GM12878 (cell line): ENCODE data around the gene LMLN. TPM values are rescaled to one million over a fixed set of nuclear protein-coding genes. Genes with fewer than 3 reads are reported as not detected.

Source experiments
- ATAC-seq: fragments of 200-7000 bp; cut with Tn5 transposase; 3 replicates; pipeline ENCODE4 v1.9.1; 2020; ENCODE audit warnings: mild to moderate bottlenecking, moderate library complexity
- BruUV-seq: library from RNA; stranded (reverse); fragments of 400-500 nt; replicated peaks from 2 replicates; lab custom pipeline; 2021; lab: Mats Ljungman, UMichigan
- CTCF ChIA-PET: fragments of 300-600 bp; sonication (Branson Sonifier 250); formaldehyde crosslinking; extraction: SDS; loops from one replicate; lab custom pipeline; 2021; ENCODE audit warnings: inconsistent platforms; lab: Yijun Ruan, JAX
- POLR2A ChIA-PET: fragments of 350-600 bp; formaldehyde crosslinking; extraction: SDS; loops from one replicate; lab custom pipeline; 2021; ENCODE audit warnings: inconsistent platforms; lab: Charles Lee
- RAD21 ChIA-PET: fragments of 300-600 bp; sonication (Branson Sonifier 250); formaldehyde crosslinking; loops from one replicate; lab custom pipeline; 2023; ENCODE audit warnings: antibody characterized with exemption; ENCODE audit not compliant: unreplicated experiment; lab: Charles Lee
- SMC1A ChIA-PET: fragments of 300-600 bp; sonication (Branson Sonifier 250); formaldehyde crosslinking; loops from one replicate; lab custom pipeline; 2023; ENCODE audit not compliant: unreplicated experiment, uncharacterized antibody; lab: Charles Lee
- DNase-seq: peaks from one replicate; pipeline ENCODE4 v3.0.0-alpha.2; 2011; ENCODE audit warnings: low read depth, low spot score
- FAIRE-seq: peaks from 3 replicates; lab custom pipeline; 2011; peaks lifted over from hg19 to GRCh38; lab: Jason Lieb, UNC
- H2AFZ ChIP-seq: 2 replicates; pipeline ENCODE4 v1.6.0; 2011; ENCODE audit warnings: low read depth, low read length, control low read depth; ENCODE audit not compliant: control insufficient read depth
- H3K27ac ChIP-seq: 2 replicates; pipeline ENCODE4 v1.5.1; 2011; ENCODE audit warnings: control low read depth; ENCODE audit not compliant: control insufficient read depth, insufficient read depth
- H3K27me3 ChIP-seq, 2 experiments: replicated peaks in 1 of 2; 2 replicates each; pipeline versions ENCODE4 v1.6.0 to v1.6.1; 2011; ENCODE audit warnings: low read length in 1 of 2; ENCODE audit not compliant: control insufficient read depth in 2 of 2, insufficient read depth in 2 of 2
- H3K36me3 ChIP-seq, 2 experiments: 2 replicates each; pipeline ENCODE4 v1.5.1; 2011; ENCODE audit warnings: low read length in 1 of 2; ENCODE audit not compliant: control insufficient read depth in 2 of 2, insufficient read depth in 2 of 2
- H3K4me1 ChIP-seq: 2 replicates; pipeline ENCODE4 v1.6.1; 2011; ENCODE audit warnings: mild to moderate bottlenecking, low read length, moderate library complexity, mixed read lengths; ENCODE audit not compliant: control insufficient read depth, insufficient read depth
- H3K4me2 ChIP-seq: 2 replicates; pipeline ENCODE4 v1.6.0; 2011; ENCODE audit warnings: control low read depth; ENCODE audit not compliant: control insufficient read depth, insufficient read depth
- H3K4me3 ChIP-seq: fragments of 200-600 bp; sonication (generic); 2 replicates; pipeline ENCODE4 v1.5.1; 2016
- H3K79me2 ChIP-seq: 2 replicates; pipeline ENCODE4 v1.6.0; 2011; ENCODE audit warnings: low read length; ENCODE audit not compliant: control insufficient read depth, insufficient read depth
- H3K9ac ChIP-seq: 2 replicates; pipeline ENCODE4 v1.8.0; 2011; ENCODE audit warnings: low read length, control low read depth, mixed read lengths; ENCODE audit not compliant: control insufficient read depth, insufficient read depth
- H3K9me3 ChIP-seq: replicated peaks from 3 replicates; pipeline ENCODE4 v1.5.1; 2011; ENCODE audit warnings: mild to moderate bottlenecking, low read length; ENCODE audit not compliant: control insufficient read depth, insufficient read depth
- H4K20me1 ChIP-seq: 2 replicates; pipeline ENCODE4 v1.6.0; 2011; ENCODE audit not compliant: control insufficient read depth, insufficient read depth
- HDAC2 ChIP-seq: fragments of 200-600 bp; sonication (generic); IDR thresholded peaks from 2 replicates; pipeline ENCODE4 v1.6.1; 2017
- HDAC6 ChIP-seq: fragments of 200-600 bp; sonication (generic); IDR thresholded peaks from one replicate; pipeline ENCODE4 v1.8.0; 2017; ENCODE audit warnings: antibody characterized with exemption; ENCODE audit not compliant: unreplicated experiment
- MXI1 ChIP-seq: fragments of 150-350 bp; IDR thresholded peaks from 2 replicates; pipeline ENCODE4 v1.6.1; 2011; ENCODE audit warnings: low read depth, mild to moderate bottlenecking, inconsistent platforms, low read length, improper control_type of control experiment
- SMAD5 ChIP-seq: IDR thresholded peaks from 2 replicates; pipeline ENCODE4 v1.6.1; 2016; ENCODE audit warnings: antibody characterized with exemption, low read depth
- SUZ12 ChIP-seq: fragments of 200-600 bp; sonication (generic); IDR thresholded peaks from one replicate; pipeline ENCODE4 v1.6.1; 2018; ENCODE audit warnings: antibody characterized with exemption, mild to moderate bottlenecking; ENCODE audit not compliant: unreplicated experiment
- ZNF622 ChIP-seq: fragments of 450-650 bp; IDR thresholded peaks from 2 replicates; pipeline ENCODE4 v1.6.1; 2017; ENCODE audit warnings: mild to moderate bottlenecking, inconsistent platforms
- ZSCAN29 ChIP-seq: fragments of 450-650 bp; IDR thresholded peaks from 2 replicates; pipeline ENCODE4 v1.6.1; 2017; ENCODE audit warnings: mild to moderate bottlenecking, moderate library complexity
- WGBS: methylation state at CpG from one replicate; pipeline ENCODE4 v1.1.6; 2016; ENCODE audit warnings: low lambda C conversion rate; ENCODE audit not compliant: insufficient replicate concordance, insufficient coverage; ENCODE audit errors: missing lambda C conversion rate; 5-methylcytosine and 5-hydroxymethylcytosine counted together
- in situ Hi-C: fragments of 300-500 bp; cut with MboI; formaldehyde crosslinking; loops from 9 replicates; pipeline ENCODE4 v1.14.3; 2018; ENCODE audit warnings: mixed read lengths
- intact Hi-C: fragments of 100-400 bp; cut with micrococcal nuclease; formaldehyde crosslinking; loops from one replicate; pipeline ENCODE4 v1.14.2; 2022; ENCODE audit not compliant: unreplicated experiment
- polyA plus RNA-seq, 11 experiments: library from polyadenylated mRNA; depleted of rRNA in 4 of 11; unstranded in 6 of 11; stranded (reverse) in 5 of 11; fragments of >200 nt; fragmentation: Nextera tagmentation in 4 of 11; fragmentation: Illumina TruSeq in 1 of 11; extraction: Ambion mirVana in 4 of 11; extraction: Trizol in 1 of 11; gene quantifications; 1 replicate in 1 of 11; 2 replicates in 10 of 11; pipeline versions ENCODE4 v1.2.1 to v1.2.3, GENCODE V29; 2011 to 2016; ENCODE audit warnings: inconsistent platforms in 2 of 11, missing spikeins in 2 of 11, low read depth in 1 of 11
- total RNA-seq, 4 experiments: library from RNA; depleted of rRNA in 3 of 4; stranded (reverse); fragments of >200 nt in 3 of 4; fragmentation: Illumina TruSeq in 1 of 4; extraction: Trizol in 1 of 4; gene quantifications; 2 replicates each; pipeline versions ENCODE4 v1.2.1 to v1.2.3, GENCODE V29; 2013 to 2021
- TF ChIP-seq, protein P1 (sequence below): fragments of 450-650 bp; IDR thresholded peaks from 2 replicates; pipeline ENCODE4 v1.6.1; 2017; ENCODE audit warnings: borderline replicate concordance
- TF ChIP-seq, protein P2 (sequence below): fragments of 450-650 bp; IDR thresholded peaks from 2 replicates; pipeline ENCODE4 v1.6.1; 2018; ENCODE audit warnings: borderline replicate concordance, mild to moderate bottlenecking; ENCODE audit not compliant: partially characterized antibody

Gene LMLN
- total and polyA plus RNA-seq, 10 of the 15 experiments (the other 5 are each of a cell fraction or from before 2014, with no cell fraction given) = 0.02 to 1.7 (median 0.81) TPM

DNA sequence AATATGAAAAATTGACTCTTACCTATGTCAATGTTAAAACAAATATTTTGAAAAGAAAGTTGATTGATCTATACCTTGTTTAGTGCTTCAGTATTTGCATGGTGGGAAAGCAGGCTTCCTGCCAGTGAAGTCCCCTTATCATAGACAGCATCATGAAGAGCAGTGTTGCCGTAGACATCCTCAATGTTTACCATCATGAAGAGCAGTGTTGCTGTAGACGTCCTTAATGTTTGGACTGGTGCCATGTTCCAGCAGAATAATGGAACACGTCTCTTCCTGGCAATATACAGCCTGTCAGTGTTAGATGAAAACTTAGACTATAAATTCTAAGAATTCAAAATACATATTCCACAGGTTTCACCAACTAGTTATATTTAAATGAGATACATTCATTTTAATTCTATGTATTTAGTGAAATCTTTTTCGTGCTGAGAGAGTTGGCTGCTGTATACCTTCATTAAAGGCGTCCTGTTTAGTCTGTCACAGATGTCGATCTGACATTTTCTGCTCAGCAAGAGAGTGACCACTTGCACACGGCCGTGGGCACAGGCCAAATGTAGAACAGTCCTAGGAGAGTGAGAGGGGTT lies 116.8 kb downstream of the LMLN start (continued):
- TF ChIP-seq, protein P1, sequence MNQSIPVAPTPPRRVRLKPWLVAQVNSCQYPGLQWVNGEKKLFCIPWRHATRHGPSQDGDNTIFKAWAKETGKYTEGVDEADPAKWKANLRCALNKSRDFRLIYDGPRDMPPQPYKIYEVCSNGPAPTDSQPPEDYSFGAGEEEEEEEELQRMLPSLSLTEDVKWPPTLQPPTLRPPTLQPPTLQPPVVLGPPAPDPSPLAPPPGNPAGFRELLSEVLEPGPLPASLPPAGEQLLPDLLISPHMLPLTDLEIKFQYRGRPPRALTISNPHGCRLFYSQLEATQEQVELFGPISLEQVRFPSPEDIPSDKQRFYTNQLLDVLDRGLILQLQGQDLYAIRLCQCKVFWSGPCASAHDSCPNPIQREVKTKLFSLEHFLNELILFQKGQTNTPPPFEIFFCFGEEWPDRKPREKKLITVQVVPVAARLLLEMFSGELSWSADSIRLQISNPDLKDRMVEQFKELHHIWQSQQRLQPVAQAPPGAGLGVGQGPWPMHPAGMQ = no peak
- TF ChIP-seq HDAC6 (no peak), MXI1 (no peak), SMAD5 (no peak), ZNF622 (no peak)
- TF ChIP-seq, protein P2, sequence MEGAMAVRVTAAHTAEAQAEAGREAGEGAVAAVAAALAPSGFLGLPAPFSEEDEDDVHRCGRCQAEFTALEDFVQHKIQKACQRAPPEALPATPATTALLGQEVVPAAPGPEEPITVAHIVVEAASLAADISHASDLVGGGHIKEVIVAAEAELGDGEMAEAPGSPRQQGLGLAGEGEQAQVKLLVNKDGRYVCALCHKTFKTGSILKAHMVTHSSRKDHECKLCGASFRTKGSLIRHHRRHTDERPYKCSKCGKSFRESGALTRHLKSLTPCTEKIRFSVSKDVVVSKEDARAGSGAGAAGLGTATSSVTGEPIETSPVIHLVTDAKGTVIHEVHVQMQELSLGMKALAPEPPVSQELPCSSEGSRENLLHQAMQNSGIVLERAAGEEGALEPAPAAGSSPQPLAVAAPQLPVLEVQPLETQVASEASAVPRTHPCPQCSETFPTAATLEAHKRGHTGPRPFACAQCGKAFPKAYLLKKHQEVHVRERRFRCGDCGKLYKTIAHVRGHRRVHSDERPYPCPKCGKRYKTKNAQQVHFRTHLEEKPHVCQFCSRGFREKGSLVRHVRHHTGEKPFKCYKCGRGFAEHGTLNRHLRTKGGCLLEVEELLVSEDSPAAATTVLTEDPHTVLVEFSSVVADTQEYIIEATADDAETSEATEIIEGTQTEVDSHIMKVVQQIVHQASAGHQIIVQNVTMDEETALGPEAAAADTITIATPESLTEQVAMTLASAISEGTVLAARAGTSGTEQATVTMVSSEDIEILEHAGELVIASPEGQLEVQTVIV = no peak

DNA sequence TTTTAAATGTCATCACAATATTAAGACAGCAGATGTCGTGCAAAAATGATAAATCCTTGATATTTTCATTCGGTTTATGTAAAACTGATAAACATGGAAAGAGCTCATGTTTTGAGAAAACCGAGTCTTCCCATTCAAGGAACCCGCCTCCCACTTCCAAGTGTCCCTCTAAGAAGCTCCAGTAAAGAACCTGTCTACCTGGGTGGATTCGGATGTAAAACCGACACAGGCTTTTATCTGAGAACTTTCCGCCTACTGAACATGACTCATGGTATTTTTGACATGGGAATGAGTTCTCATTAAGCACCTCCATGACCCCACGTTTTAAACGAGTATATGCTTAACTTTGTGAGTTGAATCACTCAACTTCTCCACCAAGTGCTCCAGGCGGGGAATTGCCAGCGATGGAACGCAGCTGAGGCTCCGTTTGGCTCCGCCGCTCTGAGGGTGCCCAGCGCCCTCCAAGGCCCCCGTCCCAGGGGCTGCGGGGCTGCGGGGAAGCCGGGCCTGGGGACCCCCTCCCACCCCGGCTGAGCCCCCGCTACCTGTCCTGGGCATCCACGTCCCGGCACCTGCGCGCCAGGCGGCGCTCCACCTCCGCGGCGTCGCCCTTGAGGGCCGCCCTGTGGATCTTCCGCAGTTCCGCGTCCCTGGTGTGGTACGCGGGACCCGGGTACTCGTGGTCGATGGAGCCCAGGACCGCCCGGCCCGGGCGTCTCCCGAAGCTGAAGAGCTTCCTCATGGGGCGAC lies 119.9 kb downstream of the LMLN start:
- H3K36me3 ChIP-seq = no peaks in the 10 kb centered on the region
- ATAC-seq (no peak), FAIRE-seq (no peak), DNase-seq (no peak)
- ChIA-PET SMC1A (no interaction called here), RAD21 (no interaction called here), CTCF (no interaction called here), POLR2A (no interaction called here)
- H3K27me3 ChIP-seq = peaks cover 3 to 11% of the 10 kb centered on the region in 2 experiments; a peak in 3 of 4 replicates
- H3K9me3 ChIP-seq = peaks cover 2% of the 10 kb centered on the region; the same call in 2 of the 3 replicates
- no peaks in the 10 kb centered on the region for H3K4me1 ChIP-seq
- intact Hi-C loops = no loop called here
- no peaks in the 10 kb centered on the region for H4K20me1 ChIP-seq
- no peak overlapping the region for H3K9ac ChIP-seq
- H3K27ac ChIP-seq = no peak overlapping the region
- TF ChIP-seq, protein P2 = no peak
- TF ChIP-seq SUZ12 = peak; percentile 45
- TF ChIP-seq HDAC2 = no peak
- TF ChIP-seq ZSCAN29 = no peak
- 0 out of 2 replicates have a peak overlapping the region, but pooled peaks have one; percentile 22 for H3K4me3 ChIP-seq
- H3K79me2 ChIP-seq = no peaks in the 10 kb centered on the region
- no peak overlapping the region for H2AFZ ChIP-seq
- peak overlapping the region; percentile 20 for H3K4me2 ChIP-seq
- 11% methylated on average over 27 of the region's 47 CpGs for WGBS
- in situ Hi-C loops = no loop called here
- BruUV-seq = no TSS peak
